IMR-90 (cell line): ENCODE data around the gene XPO6. TPM values are rescaled to one million over a fixed set of nuclear protein-coding genes. Genes with fewer than 3 reads are reported as not detected.

Experiments
- ATAC-seq: fragments of 200-7000 bp; cut with Tn5 transposase; 2 replicates; pipeline ENCODE4 v1.9.1; 2020; ENCODE audit warnings: low read depth, mild to moderate bottlenecking, moderate library complexity
- BruUV-seq: library from RNA; stranded (reverse); fragments of 400-500 nt; replicated peaks from 2 replicates; lab custom pipeline; 2021; lab: Mats Ljungman, UMichigan
- CTCF ChIA-PET: fragments of 300-600 bp; formaldehyde crosslinking; extraction: SDS; loops from one replicate; lab custom pipeline; 2021; ENCODE audit warnings: antibody characterized with exemption; lab: Yijun Ruan, JAX
- POLR2A ChIA-PET: fragments of 300-600 bp; sonication (Branson Sonifier 250); formaldehyde crosslinking; loops from one replicate; lab custom pipeline; 2022; ENCODE audit warnings: antibody characterized with exemption; ENCODE audit not compliant: unreplicated experiment; lab: Charles Lee
- DNase-seq: peaks from one replicate; pipeline ENCODE4 v3.0.0; 2013
- H2AFZ ChIP-seq: replicated peaks from 2 replicates; pipeline ENCODE3; 2013; ENCODE audit warnings: low read length, mild to moderate bottlenecking; ENCODE audit not compliant: poor library complexity
- H2AK5ac ChIP-seq: 2 replicates; pipeline ENCODE4 v1.6.1; 2013; ENCODE audit warnings: low read depth, low read length, inconsistent platforms
- H2AK9ac ChIP-seq: replicated peaks from 2 replicates; pipeline ENCODE3; 2013; ENCODE audit warnings: mild to moderate bottlenecking, low read depth, low read length, moderate library complexity; ENCODE audit not compliant: poor library complexity
- H2BK120ac ChIP-seq: 2 replicates; pipeline ENCODE4 v1.6.1; 2013; ENCODE audit warnings: low read depth, low read length, inconsistent platforms
- H2BK15ac ChIP-seq: 3 replicates; pipeline ENCODE4 v1.6.1; 2013; ENCODE audit warnings: low read depth, low read length, inconsistent platforms
- H2BK20ac ChIP-seq: 2 replicates; pipeline ENCODE4 v1.6.1; 2013; ENCODE audit warnings: low read depth, mild to moderate bottlenecking, inconsistent platforms, low read length, moderate library complexity
- H2BK5ac ChIP-seq: 2 replicates; pipeline ENCODE4 v1.6.1; 2013; ENCODE audit warnings: mild to moderate bottlenecking, low read depth, low read length, inconsistent platforms; ENCODE audit not compliant: poor library complexity, severe bottlenecking
- H3K14ac ChIP-seq: replicated peaks from 2 replicates; pipeline ENCODE4 v1.6.1; 2013; ENCODE audit warnings: low read depth, low read length, inconsistent platforms
- H3K18ac ChIP-seq: 2 replicates; pipeline ENCODE4 v1.6.1; 2013; ENCODE audit warnings: low read depth, low read length, control low read depth
- H3K23ac ChIP-seq: 2 replicates; pipeline ENCODE4 v1.6.1; 2013; ENCODE audit warnings: low read depth, low read length, inconsistent platforms
- H3K27ac ChIP-seq: 2 replicates; pipeline ENCODE4 v1.5.1; 2013; ENCODE audit warnings: mild to moderate bottlenecking, control low read depth, low read length; ENCODE audit not compliant: insufficient read depth
- H3K27me3 ChIP-seq: 2 replicates; pipeline ENCODE4 v1.6.1; 2013; ENCODE audit warnings: low read length; ENCODE audit not compliant: control insufficient read depth, insufficient read depth
- H3K36me3 ChIP-seq: 2 replicates; pipeline ENCODE4 v1.6.1; 2013; ENCODE audit warnings: low read length, mixed read lengths; ENCODE audit not compliant: control insufficient read depth, insufficient read depth
- H3K4ac ChIP-seq: 2 replicates; pipeline ENCODE4 v1.6.1; 2013; ENCODE audit warnings: low read depth, low read length, inconsistent platforms
- H3K4me1 ChIP-seq: 2 replicates; pipeline ENCODE4 v1.6.1; 2013; ENCODE audit warnings: low read length, mixed read lengths; ENCODE audit not compliant: control insufficient read depth, insufficient read depth
- H3K4me2 ChIP-seq: 2 replicates; pipeline ENCODE4 v1.6.1; 2013; ENCODE audit warnings: low read depth, mild to moderate bottlenecking, control low read depth, low read length, moderate library complexity
- H3K4me3 ChIP-seq: 2 replicates; pipeline ENCODE4 v1.5.1; 2013; ENCODE audit warnings: low read depth, mild to moderate bottlenecking, control low read depth, low read length, moderate library complexity; ENCODE audit not compliant: insufficient read depth
- H3K56ac ChIP-seq: 2 replicates; pipeline ENCODE4 v1.6.1; 2013; ENCODE audit warnings: low read length, inconsistent platforms; ENCODE audit not compliant: insufficient read depth; ENCODE audit errors: extremely low read depth
- H3K79me1 ChIP-seq, 2 experiments: 2 replicates each; pipeline ENCODE4 v1.6.1; 2013; ENCODE audit warnings: low read length in 2 of 2, inconsistent platforms in 1 of 2, low read depth in 1 of 2
- H3K9ac ChIP-seq: 2 replicates; pipeline ENCODE4 v1.6.1; 2013; ENCODE audit warnings: low read depth, low read length, control low read depth
- H3K9me1 ChIP-seq: 2 replicates; pipeline ENCODE4 v1.6.1; 2013; ENCODE audit warnings: low read length, inconsistent platforms; ENCODE audit not compliant: insufficient read depth
- H3K9me3 ChIP-seq: 2 replicates; pipeline ENCODE4 v1.6.1; 2013; ENCODE audit warnings: low read length; ENCODE audit not compliant: control insufficient read depth, insufficient read depth
- H4K20me1 ChIP-seq: 2 replicates; pipeline ENCODE4 v1.6.1; 2013; ENCODE audit warnings: low read length, inconsistent platforms; ENCODE audit not compliant: insufficient read depth
- H4K5ac ChIP-seq: 2 replicates; pipeline ENCODE4 v1.6.1; 2013; ENCODE audit warnings: mild to moderate bottlenecking, low read depth, low read length, control low read depth
- H4K8ac ChIP-seq, 2 experiments: 2 replicates each; pipeline ENCODE4 v1.6.1; 2013; ENCODE audit warnings: low read depth in 2 of 2, low read length in 2 of 2, control low read depth in 1 of 2, inconsistent platforms in 1 of 2
- H4K91ac ChIP-seq: 2 replicates; pipeline ENCODE4 v1.6.1; 2013; ENCODE audit warnings: low read depth, low read length, inconsistent platforms; ENCODE audit not compliant: insufficient read depth
- BHLHE40 ChIP-seq: fragments of 150-350 bp; IDR thresholded peaks from 2 replicates; pipeline ENCODE4 v1.6.1; 2016; ENCODE audit warnings: mild to moderate bottlenecking, low read depth, low read length
- CTCF ChIP-seq: conservative IDR thresholded peaks from 2 replicates; pipeline ENCODE4 v1.5.1; 2012; ENCODE audit warnings: mild to moderate bottlenecking, low read depth, low read length, improper control_type of control experiment
- FOS ChIP-seq: fragments of 150-350 bp; IDR thresholded peaks from 2 replicates; pipeline ENCODE4 v1.6.1; 2016; ENCODE audit warnings: low read depth, low read length
- MAZ ChIP-seq: IDR thresholded peaks from 2 replicates; pipeline ENCODE4 v1.6.1; 2012; ENCODE audit warnings: low read depth, mild to moderate bottlenecking, low read length, improper control_type of control experiment, moderate library complexity, borderline replicate concordance
- USF2 ChIP-seq: fragments of 150-350 bp; IDR thresholded peaks from 2 replicates; pipeline ENCODE4 v1.6.1; 2017; ENCODE audit warnings: mild to moderate bottlenecking, antibody characterized with exemption, low read length, low read depth
- WGBS, 2 experiments: methylation state at CpG; one replicate each; pipeline versions ENCODE4 v1.1.5 to v1.1.7; 2013; ENCODE audit warnings: missing lambda C conversion rate in 2 of 2; ENCODE audit not compliant: insufficient read length in 1 of 2; ENCODE audit errors: extremely low coverage in 2 of 2; 5-methylcytosine and 5-hydroxymethylcytosine counted together
- dilution Hi-C: fragments of 300-500 bp; cut with HindIII; formaldehyde crosslinking; loops from one replicate; pipeline ENCODE4 v1.14.3; 2018; ENCODE audit warnings: low sequenced_read_pairs; ENCODE audit not compliant: unreplicated experiment
- in situ Hi-C: fragments of 300-500 bp; cut with MboI; formaldehyde crosslinking; loops from 3 replicates; pipeline ENCODE4 v1.14.3; 2019; ENCODE audit warnings: low sequenced_read_pairs, inconsistent platforms, mixed read lengths
- intact Hi-C: fragments of 100-400 bp; cut with micrococcal nuclease; formaldehyde crosslinking; loops from 2 replicates; pipeline ENCODE4 v1.10.0; 2022
- polyA plus RNA-seq, 3 experiments: library from polyadenylated mRNA; depleted of rRNA; stranded (reverse); fragments of >200 nt; gene quantifications; 2 replicates each; pipeline ENCODE4 v1.2.3, GENCODE V29; 2012; ENCODE audit warnings: low replicate concordance in 1 of 3
- total RNA-seq: library from RNA; depleted of rRNA; stranded (reverse); fragments of >200 nt; gene quantifications from 2 replicates; pipeline ENCODE4 v1.2.3, GENCODE V29; 2012

XPO6 gene
- total and polyA plus RNA-seq, 2 of the 4 experiments (the other 2 are of a cell fraction), result 108 to 184 TPM

GRCh38 chr16:28090646-28091377, 121.0 kb downstream of the XPO6 start:
- Histone ChIP-seq H2AK5ac (no peak overlapping the region), H3K4me2 (no peak overlapping the region), H2AK9ac (peak overlapping the region; percentile 31), H3K23ac (no peak overlapping the region), H3K56ac (no peak overlapping the region), H2BK5ac (no peak overlapping the region), H3K79me1 (peaks cover 0 to 22% of the 10 kb centered on the region in 2 experiments; a peak in 2 of 4 replicates), H2BK120ac (no peak overlapping the region), H2BK20ac (no peak overlapping the region), H3K27me3 (no peaks in the 10 kb centered on the region), H4K8ac (no peak overlapping the region), H3K9me1 (peaks cover 15% of the 10 kb centered on the region), H3K4ac (no peak overlapping the region), H3K18ac (no peak overlapping the region), H3K4me3 (no peak overlapping the region), H4K91ac (no peak overlapping the region), H2BK15ac (no peak overlapping the region), H2AFZ (no peak overlapping the region), H3K9me3 (no peaks in the 10 kb centered on the region), H3K27ac (no peak overlapping the region), H3K14ac (no peak overlapping the region), H3K4me1 (peaks cover 6% of the 10 kb centered on the region), H4K20me1 (peaks cover 20% of the 10 kb centered on the region), H3K9ac (no peak overlapping the region), H4K5ac (no peak overlapping the region), H3K36me3 (peaks cover 7% of the 10 kb centered on the region)
- intact Hi-C loops, result no loop called here
- WGBS, 2 experiments, result 65% methylated on average over 4 of the region's 19 CpGs; no CpG with 5 or more reads in 1 of the 2 experiments
- dilution Hi-C loops, result no loop called here
- POLR2A ChIA-PET, result no interaction called here
- TF ChIP-seq FOS (peak; percentile 49), MAZ (no peak), CTCF (peak; percentile 39), BHLHE40 (0 out of 2 replicates have a peak, but pooled peaks have one; percentile 6), USF2 (no peak)
- DNase-seq (peak; percentile 72), ATAC-seq (peak; percentile 16)
- BruUV-seq, result no TSS peak
- CTCF ChIA-PET, result interaction anchor here (0.9 to 1.4 kb wide), 2 partner anchors 11 to 15 kb away, joined by 3 read pairs; no protein-coding TSS in a partner anchor
- in situ Hi-C loops, result no loop called here
